Activated CD4-positive, alpha-beta T cell treated with anti-CD3 and anti-CD28 coated beads, Interleukin-2, amount 50 U/mL, for 48 hours (primary cell): ENCODE measurements around the gene PRKCI.
A peak's percentile ranks its signal among the peaks of the same experiment; 100 is the strongest.
"Not testable (repeated sequence)": the region's sequence is repeated elsewhere in the genome, so short reads cannot be mapped to it uniquely, and the experiment has no call there.

Experiments
- DNase-seq, 2 experiments: peaks; one replicate each; pipeline ENCODE4 v3.0.0-alpha.2; 2020

PRKCI gene

GRCh38 chr3:170221924-170222646, at the start of gene PRKCI:
TSS of gene PRKCI (plus strand) at chr3:170222424. CDS start at chr3:170222670, 246 bp downstream.
- DNase-seq = peak; percentile 90 to 94

GRCh38 chr3:170178651-170179050, 43.6 kb upstream of the PRKCI start:
- peak; percentile 36 to 46 for DNase-seq

GRCh38 chr3:170179432-170179831, 42.8 kb upstream of the PRKCI start:
- DNase-seq = no peak

- peak in 1 of 2 experiments; percentile 18 for DNase-seq
Measured at GRCh38 chr3:170180079-170180907, 41.9 kb upstream of the PRKCI start.

GRCh38 chr3:170180908-170181885, 41.0 kb upstream of the PRKCI start, which contains the start of gene PHC3:
TSS of gene PHC3 (minus strand) at chr3:170181733. CDS start at chr3:170181715, 18 bp downstream.
- DNase-seq = peak; percentile 90 to 93

GRCh38 chr3:170189398-170190256, 32.6 kb upstream of the PRKCI start:
- DNase-seq = no peak

GRCh38 chr3:170195759-170196158, 26.5 kb upstream of the PRKCI start:
- not testable (repeated sequence) for DNase-seq

GRCh38 chr3:170196833-170197232, 25.4 kb upstream of the PRKCI start:
- DNase-seq = no peak

GRCh38 chr3:170200987-170201386, 21.2 kb upstream of the PRKCI start:
- no peak for DNase-seq

GRCh38 chr3:170201527-170201926, 20.7 kb upstream of the PRKCI start:
- DNase-seq = no peak

- DNase-seq = no peak
Measured at GRCh38 chr3:170203457-170203856, 18.8 kb upstream of the PRKCI start.

GRCh38 chr3:170204023-170204472, 18.2 kb upstream of the PRKCI start:
- no peak for DNase-seq

GRCh38 chr3:170204509-170204908, 17.7 kb upstream of the PRKCI start:
- DNase-seq = no peak

- no peak for DNase-seq
Measured at GRCh38 chr3:170205302-170205701, 16.9 kb upstream of the PRKCI start.

GRCh38 chr3:170206164-170206762, 16.0 kb upstream of the PRKCI start:
- DNase-seq = not testable (repeated sequence)

- DNase-seq = no peak
Measured at GRCh38 chr3:170207717-170208116, 14.5 kb upstream of the PRKCI start.

GRCh38 chr3:170211668-170212067, 10.6 kb upstream of the PRKCI start:
- no peak for DNase-seq

GRCh38 chr3:170219850-170220249, 2.4 kb upstream of the PRKCI start:
- DNase-seq = no peak

- DNase-seq = no peak
Measured at GRCh38 chr3:170220871-170221270, 1.4 kb upstream of the PRKCI start.

GRCh38 chr3:170222647-170223541, 670 bp downstream of the PRKCI start:
- DNase-seq = peak; percentile 47 to 50
